Activated naive CD8-positive, alpha-beta T cell treated with anti-CD3 and anti-CD28 coated beads for 36 hours (primary cell): Measurements from ENCODE around the gene DBN1. TPM values are rescaled to one million over a fixed set of nuclear protein-coding genes. Genes with fewer than 3 reads are reported as not detected.

Experiments
- DNase-seq: peaks from one replicate; pipeline ENCODE4 v3.0.0; 2021
- H3K27ac Mint-ChIP-seq: one replicate; pipeline ENCODE4 v1.8.0; 2022; ENCODE audit warnings: mild to moderate bottlenecking, moderate library complexity, mixed read lengths
- H3K27me3 Mint-ChIP-seq: one replicate; pipeline ENCODE4 v1.8.0; 2022; ENCODE audit warnings: mild to moderate bottlenecking, mixed read lengths
- H3K36me3 Mint-ChIP-seq: one replicate; pipeline ENCODE4 v1.8.0; 2021; ENCODE audit warnings: mild to moderate bottlenecking, mixed read lengths
- H3K4me1 Mint-ChIP-seq: one replicate; pipeline ENCODE4 v1.8.0; 2021; ENCODE audit warnings: mixed read lengths
- H3K4me3 Mint-ChIP-seq: one replicate; pipeline ENCODE4 v1.8.0; 2022; ENCODE audit warnings: mild to moderate bottlenecking, moderate library complexity, mixed read lengths
- H3K9me3 Mint-ChIP-seq: one replicate; pipeline ENCODE4 v1.8.0; 2022; ENCODE audit warnings: mixed read lengths
- total RNA-seq, 2 experiments: library from RNA; stranded (reverse); gene quantifications; one replicate each; pipeline ENCODE4 v1.2.3, GENCODE V29; 2021

DBN1 gene
- total RNA-seq, 2 experiments from 2014 or later, result 100 to 106 TPM

GRCh38 chr5:177459819-177460628 lies 13.4 kb downstream of the DBN1 start:
- no peaks in the 10 kb centered on the region for H3K27me3 Mint-ChIP-seq
- DNase-seq, result no peak
- no peak overlapping the region for H3K4me3 Mint-ChIP-seq
- H3K36me3 Mint-ChIP-seq, result peaks cover 27% of the 10 kb centered on the region
- no peak overlapping the region for H3K27ac Mint-ChIP-seq
- H3K9me3 Mint-ChIP-seq, result no peaks in the 10 kb centered on the region
- H3K4me1 Mint-ChIP-seq, result peaks cover 23% of the 10 kb centered on the region

- Mint-ChIP-seq H3K36me3 (peaks cover 27% of the 10 kb centered on the region), H3K4me1 (peaks cover 23% of the 10 kb centered on the region), H3K4me3 (no peak overlapping the region), H3K27me3 (no peaks in the 10 kb centered on the region), H3K27ac (no peak overlapping the region), H3K9me3 (no peaks in the 10 kb centered on the region)
- DNase-seq, result no peak
These were observed 14.1 kb downstream of the DBN1 start for GRCh38 chr5:177459357-177459756.

DNA sequence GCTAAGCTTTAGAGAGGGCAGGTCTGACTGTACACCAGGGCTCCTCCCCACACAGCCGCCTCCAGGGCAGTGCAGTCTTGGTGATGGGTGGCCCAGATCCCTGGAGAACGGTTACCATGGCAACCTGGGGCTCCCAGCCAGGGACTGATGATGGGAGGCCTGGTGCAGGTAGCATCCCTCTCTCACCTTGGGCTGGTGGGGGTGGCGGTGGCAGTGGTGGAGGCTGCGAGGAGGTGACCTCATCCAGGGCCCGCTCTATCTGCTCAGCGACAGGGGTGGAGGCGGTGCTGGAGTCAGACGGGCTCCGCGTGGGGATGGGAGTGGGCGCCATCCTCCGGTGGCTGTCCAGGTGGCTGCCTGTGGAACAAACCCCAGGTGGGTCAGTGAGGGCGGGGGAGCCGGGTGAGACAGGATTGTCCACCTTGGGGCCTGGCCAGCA lies 14.5 kb downstream of the DBN1 start:
- no peak overlapping the region for H3K27ac Mint-ChIP-seq
- H3K4me3 Mint-ChIP-seq, result no peak overlapping the region
- no peaks in the 10 kb centered on the region for H3K27me3 Mint-ChIP-seq
- no peak for DNase-seq
- H3K36me3 Mint-ChIP-seq, result peaks cover 27% of the 10 kb centered on the region
- H3K4me1 Mint-ChIP-seq, result peaks cover 25% of the 10 kb centered on the region
- H3K9me3 Mint-ChIP-seq, result no peaks in the 10 kb centered on the region

DNA sequence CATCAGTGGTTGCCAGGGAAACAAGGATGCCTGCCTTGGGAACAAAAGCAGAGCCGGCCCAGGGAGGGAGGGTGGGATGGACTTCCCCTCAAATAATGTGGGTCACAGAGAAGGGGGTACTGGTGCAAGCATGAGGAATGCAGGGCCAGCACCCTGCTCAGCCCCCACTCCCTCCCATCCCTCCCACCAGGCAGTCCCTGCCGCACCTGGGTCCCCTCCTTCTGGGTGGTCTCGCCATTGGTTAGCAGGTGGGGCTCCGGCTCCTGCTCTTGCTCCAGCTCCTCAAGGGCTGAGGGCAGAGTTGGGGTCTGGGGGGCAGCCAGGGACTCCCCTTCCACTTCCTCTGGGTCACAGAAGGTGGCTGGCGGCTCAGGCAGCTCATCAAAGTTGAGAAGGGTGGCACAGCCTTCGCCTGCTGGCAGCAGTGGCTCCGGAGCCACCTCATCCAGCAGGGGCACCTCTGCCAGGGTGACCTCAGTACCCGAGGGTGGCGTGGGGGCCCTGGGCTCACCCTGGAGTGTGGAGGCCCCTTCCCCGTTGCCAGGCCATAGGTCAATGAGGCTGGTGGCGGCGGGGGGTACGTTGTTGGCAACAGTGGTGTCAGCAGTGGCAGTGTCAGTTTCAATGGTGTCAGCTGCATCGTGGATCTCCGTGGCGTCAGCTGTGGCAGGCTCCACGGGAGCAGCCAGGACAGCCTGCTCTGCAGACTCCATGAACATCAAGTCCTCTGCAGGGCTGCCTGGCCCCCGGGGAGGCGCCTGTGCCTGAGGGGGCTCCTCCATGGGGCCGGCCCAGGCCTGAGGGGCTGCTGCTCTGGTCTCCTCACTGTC lies 15.4 kb downstream of the DBN1 start:
- Mint-ChIP-seq H3K4me3 (no peak overlapping the region), H3K27me3 (no peaks in the 10 kb centered on the region)

GRCh38 chr5:177456976-177457851 lies 16.2 kb downstream of the DBN1 start:
- Mint-ChIP-seq H3K4me1 (peaks cover 22% of the 10 kb centered on the region), H3K27me3 (no peaks in the 10 kb centered on the region), H3K4me3 (peak overlapping the region; percentile 64), H3K9me3 (no peaks in the 10 kb centered on the region), H3K36me3 (peaks cover 13% of the 10 kb centered on the region), H3K27ac (peak overlapping the region; percentile 51)
- DNase-seq, result peak; percentile 77

More for the DNA sequence above, 15.4 kb downstream of the DBN1 start:
- DNase-seq, result no peak
- peaks cover 28% of the 10 kb centered on the region for H3K4me1 Mint-ChIP-seq
- no peak overlapping the region for H3K27ac Mint-ChIP-seq
- no peaks in the 10 kb centered on the region for H3K9me3 Mint-ChIP-seq
- H3K36me3 Mint-ChIP-seq, result peaks cover 20% of the 10 kb centered on the region

DNA sequence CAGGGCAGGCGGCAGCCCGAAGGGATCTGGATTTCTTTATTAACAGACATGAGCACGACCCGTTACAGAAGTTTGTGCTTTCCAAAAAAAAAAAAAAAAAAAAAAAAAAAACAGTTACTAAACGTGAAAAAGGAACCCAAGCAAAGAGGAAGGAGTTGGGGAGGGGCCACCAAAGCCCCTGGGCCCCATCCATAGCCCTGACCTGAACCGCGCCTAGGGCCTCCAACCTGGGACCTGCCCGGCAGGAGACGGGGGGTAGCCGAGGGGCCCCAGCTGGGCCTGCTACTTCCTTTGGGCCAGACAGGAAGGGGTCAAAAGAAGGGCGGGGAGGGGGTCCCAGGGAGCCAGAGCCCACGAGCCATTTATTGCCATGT lies 16.9 kb downstream of the DBN1 start:
- peak overlapping the region; percentile 84 for H3K4me3 Mint-ChIP-seq
- peak overlapping the region; percentile 54 for H3K27ac Mint-ChIP-seq
- no peaks in the 10 kb centered on the region for H3K9me3 Mint-ChIP-seq
- DNase-seq, result no peak
- H3K27me3 Mint-ChIP-seq, result no peaks in the 10 kb centered on the region
- peaks cover 22% of the 10 kb centered on the region for H3K4me1 Mint-ChIP-seq
- H3K36me3 Mint-ChIP-seq, result peaks cover 8% of the 10 kb centered on the region

DNA sequence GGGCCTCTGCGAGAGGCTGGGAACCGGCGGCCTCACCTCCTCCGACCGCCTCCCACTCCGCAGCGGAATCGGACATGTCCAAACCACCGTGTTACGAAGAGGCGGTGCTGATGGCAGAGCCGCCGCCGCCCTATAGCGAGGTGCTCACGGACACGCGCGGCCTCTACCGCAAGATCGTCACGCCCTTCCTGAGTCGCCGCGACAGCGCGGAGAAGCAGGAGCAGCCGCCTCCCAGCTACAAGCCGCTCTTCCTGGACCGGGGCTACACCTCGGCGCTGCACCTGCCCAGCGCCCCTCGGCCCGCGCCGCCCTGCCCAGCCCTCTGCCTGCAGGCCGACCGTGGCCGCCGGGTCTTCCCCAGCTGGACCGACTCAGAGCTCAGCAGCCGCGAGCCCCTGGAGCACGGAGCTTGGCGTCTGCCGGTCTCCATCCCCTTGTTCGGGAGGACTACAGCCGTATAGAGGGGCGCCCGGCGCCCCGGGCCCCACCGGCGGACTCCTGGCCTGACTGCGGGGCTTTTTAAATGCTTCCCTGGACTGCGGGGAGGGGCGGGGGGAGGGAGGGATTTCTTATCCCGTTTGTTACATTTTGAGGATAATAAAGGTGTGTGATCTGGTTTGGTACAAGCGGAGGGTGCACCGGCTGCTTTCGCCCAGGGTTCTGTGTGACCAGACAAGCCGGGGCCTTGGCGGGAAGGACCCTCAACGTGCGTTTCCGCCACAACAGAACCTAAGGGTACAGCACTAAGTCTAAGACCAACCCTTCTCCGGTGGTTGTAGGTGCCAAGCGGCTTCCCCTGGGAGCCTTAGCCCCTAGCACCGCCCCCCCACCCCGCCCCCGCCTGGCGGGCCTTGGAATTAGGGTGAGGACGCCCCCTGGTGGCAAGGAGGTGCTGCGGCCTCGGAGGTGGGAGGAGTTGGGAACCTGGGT lies 17.5 kb downstream of the DBN1 start:
- Mint-ChIP-seq H3K27ac (peak overlapping the region; percentile 86), H3K9me3 (no peaks in the 10 kb centered on the region), H3K27me3 (no peaks in the 10 kb centered on the region), H3K4me3 (peak overlapping the region; percentile 84), H3K4me1 (peaks cover 18% of the 10 kb centered on the region), H3K36me3 (peaks cover 5% of the 10 kb centered on the region)
- peak; percentile 89 for DNase-seq

DNA sequence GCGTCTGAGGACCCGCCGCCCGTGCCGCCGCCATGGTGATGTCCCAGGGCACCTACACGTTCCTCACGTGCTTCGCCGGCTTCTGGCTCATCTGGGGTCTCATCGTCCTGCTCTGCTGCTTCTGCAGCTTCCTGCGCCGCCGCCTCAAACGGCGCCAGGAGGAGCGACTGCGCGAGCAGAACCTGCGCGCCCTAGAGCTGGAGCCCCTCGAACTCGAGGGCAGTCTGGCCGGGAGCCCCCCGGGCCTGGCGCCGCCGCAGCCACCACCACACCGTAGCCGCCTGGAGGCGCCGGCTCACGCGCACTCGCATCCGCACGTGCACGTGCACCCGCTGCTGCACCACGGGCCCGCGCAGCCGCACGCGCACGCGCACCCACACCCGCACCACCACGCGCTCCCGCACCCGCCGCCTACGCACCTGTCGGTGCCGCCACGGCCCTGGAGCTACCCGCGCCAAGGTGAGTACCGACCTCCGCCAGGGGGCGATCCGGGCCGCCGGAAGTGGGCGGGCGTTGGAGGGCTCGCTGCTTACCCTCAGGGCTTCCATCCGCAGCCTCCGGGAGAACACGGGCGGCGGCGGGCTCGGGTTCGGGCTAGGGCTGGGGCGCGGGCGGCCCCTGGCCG lies 18.3 kb downstream of the DBN1 start:
- Mint-ChIP-seq H3K9me3 (no peaks in the 10 kb centered on the region), H3K4me3 (peak overlapping the region; percentile 84), H3K27ac (peak overlapping the region; percentile 74), H3K27me3 (no peaks in the 10 kb centered on the region), H3K4me1 (peaks cover 18% of the 10 kb centered on the region), H3K36me3 (peaks cover 5% of the 10 kb centered on the region)
- DNase-seq, result peak; percentile 96

DNA sequence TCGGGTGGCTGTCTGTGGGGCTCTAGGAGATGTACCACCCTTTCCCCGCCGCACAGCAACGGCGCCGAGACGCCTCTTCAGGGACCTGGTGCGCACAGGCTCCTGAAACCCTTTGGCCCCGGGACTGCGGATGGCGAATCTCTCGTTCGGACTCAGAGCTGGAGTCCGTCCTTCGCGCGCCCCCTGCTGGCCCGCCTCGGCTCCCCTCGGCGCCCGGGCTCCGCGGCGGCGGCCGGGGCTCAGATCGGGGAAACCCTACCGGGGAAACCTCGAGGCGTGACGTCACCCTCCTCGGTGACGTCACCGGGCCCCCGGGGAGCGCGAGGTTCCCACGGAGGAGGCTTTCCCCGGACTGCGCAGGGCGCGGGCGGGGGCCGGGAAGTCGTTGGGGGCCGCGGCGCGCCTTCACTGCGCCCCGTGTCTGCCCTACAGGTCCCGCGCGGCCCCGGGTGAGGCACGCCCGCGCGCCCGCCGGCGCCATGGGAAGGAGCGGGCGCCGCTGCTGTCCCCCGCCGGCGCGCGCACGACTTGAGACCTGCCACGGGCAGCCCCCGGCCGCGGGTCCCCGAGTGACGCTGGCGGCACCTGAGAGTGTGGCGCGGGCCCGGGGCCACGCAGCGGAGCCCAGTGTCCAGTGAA lies 18.9 kb downstream of the DBN1 start:
- Mint-ChIP-seq H3K4me1 (peaks cover 18% of the 10 kb centered on the region), H3K27me3 (no peaks in the 10 kb centered on the region), H3K9me3 (no peaks in the 10 kb centered on the region), H3K36me3 (peaks cover 4% of the 10 kb centered on the region), H3K27ac (no peak overlapping the region), H3K4me3 (peak overlapping the region; percentile 84)
- DNase-seq, result peak; percentile 93

- DNase-seq, result no peak
- peak overlapping the region; percentile 80 for H3K27ac Mint-ChIP-seq
These were observed 19.5 kb downstream of the DBN1 start for GRCh38 chr5:177453852-177454396.

DNA sequence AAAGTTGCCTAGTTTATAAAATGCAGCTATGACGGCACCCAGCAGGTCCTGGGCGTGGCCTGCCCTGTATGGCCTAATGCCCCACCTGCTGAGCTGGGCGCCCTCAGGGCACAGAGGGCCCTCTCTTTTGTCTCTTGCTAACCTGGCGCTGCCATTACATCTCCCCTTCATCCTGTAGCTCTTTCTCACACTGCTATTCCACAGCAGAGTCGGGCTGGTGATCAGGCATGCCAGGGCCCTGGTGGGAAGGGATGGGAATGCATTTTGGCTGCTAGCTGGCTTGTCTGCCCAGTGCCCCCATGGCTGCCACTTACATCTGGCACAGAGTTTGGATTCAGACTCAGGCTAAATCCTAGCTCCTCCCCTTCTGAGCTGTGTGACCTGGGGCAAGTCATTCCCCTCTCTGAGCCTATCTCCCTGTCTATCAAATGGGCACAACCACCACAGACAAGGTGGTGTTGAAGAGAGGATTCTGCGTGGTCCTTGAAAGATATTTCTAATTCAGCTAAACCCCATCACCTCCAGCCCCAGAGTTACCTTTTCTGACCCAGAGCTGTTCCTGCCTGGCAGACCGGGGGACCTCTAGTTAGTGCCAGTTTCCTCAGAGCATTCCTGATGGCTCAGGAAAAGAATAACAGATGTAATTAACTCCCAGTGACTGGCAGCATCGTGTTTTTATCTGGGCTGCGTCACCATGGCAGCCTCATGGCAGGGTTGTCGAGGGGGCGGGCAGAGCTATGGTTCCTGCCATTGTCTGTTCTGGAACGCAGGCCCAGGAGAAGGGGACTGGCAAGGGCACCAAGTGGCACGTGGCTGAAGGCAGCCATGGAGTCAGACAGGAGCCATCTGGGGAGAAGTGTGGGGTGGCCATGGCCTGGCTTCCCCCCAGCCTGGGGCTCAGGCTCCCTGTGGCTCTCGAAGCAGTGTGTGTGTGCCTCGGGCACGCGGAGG lies 20.5 kb downstream of the DBN1 start:
- Mint-ChIP-seq H3K36me3 (peaks cover 10% of the 10 kb centered on the region), H3K4me3 (no peak overlapping the region), H3K27ac (no peak overlapping the region), H3K9me3 (no peaks in the 10 kb centered on the region), H3K27me3 (no peaks in the 10 kb centered on the region), H3K4me1 (peaks cover 26% of the 10 kb centered on the region)
- DNase-seq, result no peak

More at GRCh38 chr5:177453852-177454396, 19.5 kb downstream of the DBN1 start:
- peaks cover 4% of the 10 kb centered on the region for H3K36me3 Mint-ChIP-seq
- peaks cover 18% of the 10 kb centered on the region for H3K4me1 Mint-ChIP-seq
- H3K4me3 Mint-ChIP-seq, result peak overlapping the region; percentile 83
- no peaks in the 10 kb centered on the region for H3K9me3 Mint-ChIP-seq
- H3K27me3 Mint-ChIP-seq, result no peaks in the 10 kb centered on the region
